HEK293 (cell line): ENCODE results near the gene ITPA.

Experiments
- CTCF ChIA-PET: fragments of 350-600 bp; formaldehyde crosslinking; extraction: SDS; loops from one replicate; lab custom pipeline; 2021; ENCODE audit warnings: antibody characterized with exemption; lab: Yijun Ruan, JAX
- POLR2A ChIA-PET: fragments of 300-600 bp; formaldehyde crosslinking; extraction: SDS; loops from one replicate; lab custom pipeline; 2020; ENCODE audit warnings: antibody characterized with exemption, inconsistent platforms; lab: Yijun Ruan, JAX
- H3K27ac ChIP-seq: fragments of 200-500 bp; sonication (Bioruptor generic); 2 replicates; pipeline ENCODE4 v1.5.1; 2014; ENCODE audit warnings: low read depth, low read length, control low read depth, inconsistent platforms; ENCODE audit errors: extremely low read depth
- H3K36me3 ChIP-seq, 2 experiments: fragments of 200-500 bp in 1 of 2; sonication (Bioruptor generic) in 1 of 2; 1 replicate in 1 of 2; 2 replicates in 1 of 2; pipeline ENCODE4 v1.5.1; 2014 to 2017; ENCODE audit warnings: inconsistent platforms in 2 of 2, low read length in 2 of 2; ENCODE audit not compliant: control insufficient read depth in 2 of 2, insufficient read depth in 1 of 2
- H3K4me1 ChIP-seq: fragments of 200-500 bp; sonication (Bioruptor generic); 2 replicates; pipeline ENCODE4 v1.5.1; 2014; ENCODE audit warnings: mild to moderate bottlenecking, low read length, inconsistent platforms; ENCODE audit not compliant: control insufficient read depth, insufficient read depth
- H3K4me3 ChIP-seq: 2 replicates; pipeline ENCODE4 v1.5.1; 2011; ENCODE audit warnings: low read depth, mild to moderate bottlenecking, control low read depth, low read length, moderate library complexity
- H3K9me3 ChIP-seq: fragments of 200-500 bp; sonication (Bioruptor generic); 2 replicates; pipeline ENCODE4 v1.5.1; 2014; ENCODE audit warnings: low read depth, low read length, inconsistent platforms; ENCODE audit not compliant: control insufficient read depth, insufficient read depth
- EGR2 ChIP-seq: fragments of 450-650 bp; formaldehyde crosslinking; IDR thresholded peaks from 2 replicates; pipeline ENCODE4 v1.5.1; 2016; ENCODE audit warnings: low read depth, missing biosample characterization, missing genetic modification characterization
- GLI2 ChIP-seq: fragments of 450-650 bp; formaldehyde crosslinking; IDR thresholded peaks from 2 replicates; pipeline ENCODE4; 2017; ENCODE audit warnings: missing biosample characterization, missing genetic modification characterization, low read depth, borderline replicate concordance
- SP7 ChIP-seq: fragments of 450-650 bp; formaldehyde crosslinking; IDR thresholded peaks from 2 replicates; pipeline ENCODE4 v1.5.1; 2016; ENCODE audit warnings: missing biosample characterization, missing genetic modification characterization
- YY2 ChIP-seq: fragments of 450-650 bp; formaldehyde crosslinking; IDR thresholded peaks from 2 replicates; pipeline ENCODE4 v1.5.1; 2016; ENCODE audit warnings: missing biosample characterization, missing genetic modification characterization
- ZFHX2 ChIP-seq: fragments of 450-650 bp; formaldehyde crosslinking; conservative IDR thresholded peaks from 2 replicates; pipeline ENCODE4 v1.5.1; 2016; ENCODE audit warnings: missing biosample characterization, missing genetic modification characterization
- ZNF211 ChIP-seq: fragments of 450-650 bp; formaldehyde crosslinking; IDR thresholded peaks from 2 replicates; pipeline ENCODE4 v1.5.1; 2016; ENCODE audit warnings: low read depth, missing biosample characterization, missing genetic modification characterization
- ZNF223 ChIP-seq: fragments of 450-650 bp; formaldehyde crosslinking; IDR thresholded peaks from 2 replicates; pipeline ENCODE4 v1.5.1; 2016; ENCODE audit warnings: missing biosample characterization, missing genetic modification characterization
- ZNF350 ChIP-seq: fragments of 450-650 bp; formaldehyde crosslinking; IDR thresholded peaks from 2 replicates; pipeline ENCODE4 v1.5.0; 2017; ENCODE audit warnings: missing biosample characterization, mild to moderate bottlenecking, missing genetic modification characterization
- ZNF366 ChIP-seq: fragments of 450-650 bp; formaldehyde crosslinking; conservative IDR thresholded peaks from 2 replicates; pipeline ENCODE4 v1.5.1; 2016; ENCODE audit warnings: missing biosample characterization, missing genetic modification characterization
- ZNF610 ChIP-seq: fragments of 450-650 bp; formaldehyde crosslinking; IDR thresholded peaks from 2 replicates; pipeline ENCODE4 v1.5.1; 2016; ENCODE audit warnings: missing biosample characterization, missing genetic modification characterization, borderline replicate concordance
- ZNF629 ChIP-seq: fragments of 450-650 bp; formaldehyde crosslinking; IDR thresholded peaks from 2 replicates; pipeline ENCODE4 v1.5.1; 2017; ENCODE audit warnings: missing biosample characterization, missing genetic modification characterization
- ZNF660 ChIP-seq: fragments of 450-650 bp; IDR thresholded peaks from 2 replicates; pipeline ENCODE4 v1.5.1; 2018; ENCODE audit warnings: missing biosample characterization, mild to moderate bottlenecking, missing genetic modification characterization
- ZNF768 ChIP-seq: fragments of 450-650 bp; formaldehyde crosslinking; IDR thresholded peaks from 2 replicates; pipeline ENCODE4 v1.5.1; 2018; ENCODE audit warnings: missing biosample characterization, mild to moderate bottlenecking, missing genetic modification characterization
- TF ChIP-seq, protein P1 (sequence below): fragments of 450-650 bp; formaldehyde crosslinking; IDR thresholded peaks from 2 replicates; pipeline ENCODE4 v1.5.1; 2016; ENCODE audit warnings: missing biosample characterization, missing genetic modification characterization
- TF ChIP-seq, protein P2 (sequence below): fragments of 450-650 bp; formaldehyde crosslinking; IDR thresholded peaks from 2 replicates; pipeline ENCODE4 v1.5.1; 2017; ENCODE audit warnings: missing biosample characterization, missing genetic modification characterization
- TF ChIP-seq, protein P3 (sequence below): fragments of 450-650 bp; formaldehyde crosslinking; conservative IDR thresholded peaks from 2 replicates; pipeline ENCODE4 v1.5.1; 2016; ENCODE audit warnings: low read depth, missing biosample characterization, missing genetic modification characterization
- TF ChIP-seq, protein P4 (sequence below): fragments of 450-650 bp; formaldehyde crosslinking; IDR thresholded peaks from 2 replicates; pipeline ENCODE4 v1.5.1; 2016; ENCODE audit warnings: missing biosample characterization, missing genetic modification characterization
- TF ChIP-seq, protein P5 (sequence below): fragments of 450-650 bp; formaldehyde crosslinking; IDR thresholded peaks from 2 replicates; pipeline ENCODE4 v1.5.1; 2016; ENCODE audit warnings: missing biosample characterization, missing genetic modification characterization

Gene ITPA

DNA sequence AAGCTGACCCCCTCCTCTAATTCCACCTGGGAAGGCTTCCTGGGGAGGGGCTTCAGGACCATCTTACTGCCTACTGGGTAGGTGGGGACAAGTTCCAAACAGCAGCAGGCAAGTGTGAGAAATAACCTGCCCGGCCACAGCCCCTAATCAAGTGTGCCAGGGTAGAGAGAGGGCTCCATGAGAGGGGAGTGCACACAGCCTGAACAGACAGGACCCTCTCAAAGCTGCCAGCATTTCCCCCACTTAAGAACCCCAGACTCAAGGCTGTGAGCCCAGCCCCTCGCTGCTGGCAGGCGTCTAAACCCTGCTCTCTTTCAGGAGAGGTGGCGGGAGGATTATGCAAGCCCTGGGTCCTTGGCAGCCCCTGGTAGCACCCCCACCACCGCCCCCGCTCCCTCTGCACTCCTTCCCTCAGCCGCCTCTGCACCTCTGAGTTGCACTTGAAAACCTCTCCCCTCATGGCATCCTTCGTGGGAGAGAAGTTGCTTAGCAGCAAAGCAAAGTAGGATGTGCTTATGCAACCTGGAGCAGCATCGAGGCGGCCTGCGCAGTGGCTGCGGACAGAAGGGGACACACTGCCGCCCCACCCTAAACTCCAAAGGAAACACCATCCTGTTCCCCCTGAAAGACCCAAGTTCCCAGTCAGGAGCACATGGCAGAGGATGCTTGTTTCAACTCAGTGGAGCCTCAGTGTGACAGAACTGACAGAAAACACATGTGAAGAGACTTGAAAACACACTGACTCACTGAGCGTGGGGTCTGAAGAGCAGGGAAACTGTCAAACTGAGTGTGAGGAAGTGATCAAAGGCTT is 15.3 kb upstream of the ITPA start:
- ChIA-PET CTCF (no interaction called here), POLR2A (no interaction called here)
- H3K27ac ChIP-seq = no peak overlapping the region
- H3K9me3 ChIP-seq = no peaks in the 10 kb centered on the region
- H3K4me1 ChIP-seq = no peaks in the 10 kb centered on the region
- no peak overlapping the region for H3K4me3 ChIP-seq
- TF ChIP-seq, protein P1, sequence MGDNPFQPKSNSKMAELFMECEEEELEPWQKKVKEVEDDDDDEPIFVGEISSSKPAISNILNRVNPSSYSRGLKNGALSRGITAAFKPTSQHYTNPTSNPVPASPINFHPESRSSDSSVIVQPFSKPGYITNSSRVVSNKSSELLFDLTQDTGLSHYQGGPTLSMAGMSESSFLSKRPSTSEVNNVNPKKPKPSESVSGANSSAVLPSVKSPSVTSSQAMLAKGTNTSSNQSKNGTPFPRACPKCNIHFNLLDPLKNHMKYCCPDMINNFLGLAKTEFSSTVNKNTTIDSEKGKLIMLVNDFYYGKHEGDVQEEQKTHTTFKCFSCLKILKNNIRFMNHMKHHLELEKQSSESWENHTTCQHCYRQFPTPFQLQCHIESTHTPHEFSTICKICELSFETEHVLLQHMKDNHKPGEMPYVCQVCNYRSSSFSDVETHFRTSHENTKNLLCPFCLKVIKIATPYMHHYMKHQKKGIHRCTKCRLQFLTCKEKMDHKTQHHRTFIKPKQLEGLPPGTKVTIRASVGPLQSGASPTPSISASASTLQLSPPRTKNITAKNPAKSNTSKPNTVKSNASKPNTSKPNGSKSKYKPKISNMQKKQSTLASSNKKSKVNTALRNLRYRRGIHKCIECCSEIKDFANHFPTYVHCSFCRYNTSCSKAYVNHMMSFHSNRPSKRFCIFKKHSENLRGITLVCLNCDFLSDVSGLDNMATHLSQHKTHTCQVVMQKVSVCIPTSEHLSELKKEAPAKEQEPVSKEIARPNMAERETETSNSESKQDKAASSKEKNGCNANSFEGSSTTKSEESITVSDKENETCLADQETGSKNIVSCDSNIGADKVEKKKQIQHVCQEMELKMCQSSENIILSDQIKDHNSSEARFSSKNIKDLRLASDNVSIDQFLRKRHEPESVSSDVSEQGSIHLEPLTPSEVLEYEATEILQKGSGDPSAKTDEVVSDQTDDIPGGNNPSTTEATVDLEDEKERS (tag by site-specific recombination) = no peak
- TF ChIP-seq, protein P2, sequence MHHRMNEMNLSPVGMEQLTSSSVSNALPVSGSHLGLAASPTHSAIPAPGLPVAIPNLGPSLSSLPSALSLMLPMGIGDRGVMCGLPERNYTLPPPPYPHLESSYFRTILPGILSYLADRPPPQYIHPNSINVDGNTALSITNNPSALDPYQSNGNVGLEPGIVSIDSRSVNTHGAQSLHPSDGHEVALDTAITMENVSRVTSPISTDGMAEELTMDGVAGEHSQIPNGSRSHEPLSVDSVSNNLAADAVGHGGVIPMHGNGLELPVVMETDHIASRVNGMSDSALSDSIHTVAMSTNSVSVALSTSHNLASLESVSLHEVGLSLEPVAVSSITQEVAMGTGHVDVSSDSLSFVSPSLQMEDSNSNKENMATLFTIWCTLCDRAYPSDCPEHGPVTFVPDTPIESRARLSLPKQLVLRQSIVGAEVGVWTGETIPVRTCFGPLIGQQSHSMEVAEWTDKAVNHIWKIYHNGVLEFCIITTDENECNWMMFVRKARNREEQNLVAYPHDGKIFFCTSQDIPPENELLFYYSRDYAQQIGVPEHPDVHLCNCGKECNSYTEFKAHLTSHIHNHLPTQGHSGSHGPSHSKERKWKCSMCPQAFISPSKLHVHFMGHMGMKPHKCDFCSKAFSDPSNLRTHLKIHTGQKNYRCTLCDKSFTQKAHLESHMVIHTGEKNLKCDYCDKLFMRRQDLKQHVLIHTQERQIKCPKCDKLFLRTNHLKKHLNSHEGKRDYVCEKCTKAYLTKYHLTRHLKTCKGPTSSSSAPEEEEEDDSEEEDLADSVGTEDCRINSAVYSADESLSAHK (tag by site-specific recombination) = no peak
- TF ChIP-seq ZNF610 (tag by site-specific recombination) = no peak
- TF ChIP-seq ZFHX2 (tag by site-specific recombination) = peak; percentile 89
- TF ChIP-seq YY2 = no peak
- TF ChIP-seq, protein P3, sequence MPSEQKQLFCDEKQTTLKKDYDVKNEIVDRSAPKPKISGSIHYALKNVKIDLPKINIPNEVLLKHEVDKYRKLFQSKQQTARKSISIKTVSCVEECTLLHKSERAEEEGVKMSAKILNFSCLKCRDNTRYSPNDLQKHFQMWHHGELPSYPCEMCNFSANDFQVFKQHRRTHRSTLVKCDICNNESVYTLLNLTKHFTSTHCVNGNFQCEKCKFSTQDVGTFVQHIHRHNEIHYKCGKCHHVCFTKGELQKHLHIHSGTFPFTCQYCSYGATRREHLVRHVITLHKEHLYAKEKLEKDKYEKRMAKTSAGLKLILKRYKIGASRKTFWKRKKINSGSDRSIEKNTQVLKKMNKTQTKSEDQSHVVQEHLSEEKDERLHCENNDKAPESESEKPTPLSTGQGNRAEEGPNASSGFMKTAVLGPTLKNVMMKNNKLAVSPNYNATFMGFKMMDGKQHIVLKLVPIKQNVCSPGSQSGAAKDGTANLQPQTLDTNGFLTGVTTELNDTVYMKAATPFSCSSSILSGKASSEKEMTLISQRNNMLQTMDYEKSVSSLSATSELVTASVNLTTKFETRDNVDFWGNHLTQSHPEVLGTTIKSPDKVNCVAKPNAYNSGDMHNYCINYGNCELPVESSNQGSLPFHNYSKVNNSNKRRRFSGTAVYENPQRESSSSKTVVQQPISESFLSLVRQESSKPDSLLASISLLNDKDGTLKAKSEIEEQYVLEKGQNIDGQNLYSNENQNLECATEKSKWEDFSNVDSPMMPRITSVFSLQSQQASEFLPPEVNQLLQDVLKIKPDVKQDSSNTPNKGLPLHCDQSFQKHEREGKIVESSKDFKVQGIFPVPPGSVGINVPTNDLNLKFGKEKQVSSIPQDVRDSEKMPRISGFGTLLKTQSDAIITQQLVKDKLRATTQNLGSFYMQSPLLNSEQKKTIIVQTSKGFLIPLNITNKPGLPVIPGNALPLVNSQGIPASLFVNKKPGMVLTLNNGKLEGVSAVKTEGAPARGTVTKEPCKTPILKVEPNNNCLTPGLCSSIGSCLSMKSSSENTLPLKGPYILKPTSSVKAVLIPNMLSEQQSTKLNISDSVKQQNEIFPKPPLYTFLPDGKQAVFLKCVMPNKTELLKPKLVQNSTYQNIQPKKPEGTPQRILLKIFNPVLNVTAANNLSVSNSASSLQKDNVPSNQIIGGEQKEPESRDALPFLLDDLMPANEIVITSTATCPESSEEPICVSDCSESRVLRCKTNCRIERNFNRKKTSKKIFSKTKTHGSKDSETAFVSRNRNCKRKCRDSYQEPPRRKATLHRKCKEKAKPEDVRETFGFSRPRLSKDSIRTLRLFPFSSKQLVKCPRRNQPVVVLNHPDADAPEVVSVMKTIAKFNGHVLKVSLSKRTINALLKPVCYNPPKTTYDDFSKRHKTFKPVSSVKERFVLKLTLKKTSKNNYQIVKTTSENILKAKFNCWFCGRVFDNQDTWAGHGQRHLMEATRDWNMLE = no peak
- peak; percentile 89 for TF ChIP-seq EGR2 (tag by site-specific recombination)
- no peak for TF ChIP-seq ZNF660 (tag by site-specific recombination)
- TF ChIP-seq ZNF223 (tag by site-specific recombination) = no peak
- TF ChIP-seq GLI2 (tag by site-specific recombination) = no peak
- H3K36me3 ChIP-seq = peaks cover 54 to 92% of the 10 kb centered on the region in 2 experiments

DNA sequence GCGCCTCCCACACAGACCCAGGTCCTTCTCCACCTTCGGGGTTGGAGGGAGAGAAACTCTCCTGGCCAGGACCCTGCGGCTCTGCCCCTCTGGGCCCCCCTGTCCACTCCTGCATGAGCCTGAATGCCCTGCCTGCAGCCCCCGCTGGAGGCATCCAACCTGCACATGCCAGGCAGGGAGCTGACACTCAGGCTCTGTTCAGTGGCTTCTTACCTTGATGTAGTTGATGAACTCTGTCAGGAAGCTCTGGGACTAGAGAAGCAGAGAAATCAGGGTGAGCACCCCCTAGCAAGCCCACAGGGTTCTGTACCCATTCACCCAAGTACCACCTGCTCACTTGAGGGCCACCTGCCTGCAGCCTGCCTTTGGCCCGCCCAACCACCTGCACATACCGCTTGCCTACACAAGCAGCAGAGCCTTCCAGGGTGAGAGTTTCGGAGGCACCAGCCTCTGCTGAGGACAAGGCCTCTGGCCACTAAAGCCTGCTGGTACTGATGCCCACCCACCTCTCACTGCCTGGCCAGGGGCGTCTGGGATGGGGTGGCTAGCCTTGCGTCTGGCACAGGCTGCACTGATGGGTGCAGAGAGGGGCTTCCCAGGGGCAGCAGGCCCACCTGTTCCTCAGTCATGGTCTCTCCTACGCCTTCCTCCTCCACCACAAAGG is 14.5 kb upstream of the ITPA start:
- POLR2A ChIA-PET = no interaction called here
- CTCF ChIA-PET = no interaction called here
- H3K36me3 ChIP-seq = peaks cover 61 to 92% of the 10 kb centered on the region in 2 experiments
- TF ChIP-seq ZNF350 (tag by site-specific recombination) = no peak
- no peak for TF ChIP-seq ZNF366 (tag by site-specific recombination)
- TF ChIP-seq, protein P4, sequence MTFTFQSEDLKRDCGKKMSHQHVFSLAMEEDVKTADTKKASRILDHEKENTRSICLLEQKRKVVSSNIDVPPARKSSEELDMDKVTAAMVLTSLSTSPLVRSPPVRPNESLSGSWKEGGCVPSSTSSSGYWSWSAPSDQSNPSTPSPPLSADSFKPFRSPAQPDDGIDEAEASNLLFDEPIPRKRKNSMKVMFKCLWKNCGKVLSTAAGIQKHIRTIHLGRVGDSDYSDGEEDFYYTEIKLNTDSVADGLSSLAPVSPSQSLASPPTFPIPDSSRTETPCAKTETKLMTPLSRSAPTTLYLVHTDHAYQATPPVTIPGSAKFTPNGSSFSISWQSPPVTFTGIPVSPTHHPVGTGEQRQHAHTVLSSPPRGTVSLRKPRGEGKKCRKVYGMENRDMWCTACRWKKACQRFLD (tag by site-specific recombination) = no peak
- no peak for TF ChIP-seq SP7 (tag by site-specific recombination)
- no peak for TF ChIP-seq ZNF211
- no peak for TF ChIP-seq ZNF768 (tag by site-specific recombination)
- TF ChIP-seq, protein P5, sequence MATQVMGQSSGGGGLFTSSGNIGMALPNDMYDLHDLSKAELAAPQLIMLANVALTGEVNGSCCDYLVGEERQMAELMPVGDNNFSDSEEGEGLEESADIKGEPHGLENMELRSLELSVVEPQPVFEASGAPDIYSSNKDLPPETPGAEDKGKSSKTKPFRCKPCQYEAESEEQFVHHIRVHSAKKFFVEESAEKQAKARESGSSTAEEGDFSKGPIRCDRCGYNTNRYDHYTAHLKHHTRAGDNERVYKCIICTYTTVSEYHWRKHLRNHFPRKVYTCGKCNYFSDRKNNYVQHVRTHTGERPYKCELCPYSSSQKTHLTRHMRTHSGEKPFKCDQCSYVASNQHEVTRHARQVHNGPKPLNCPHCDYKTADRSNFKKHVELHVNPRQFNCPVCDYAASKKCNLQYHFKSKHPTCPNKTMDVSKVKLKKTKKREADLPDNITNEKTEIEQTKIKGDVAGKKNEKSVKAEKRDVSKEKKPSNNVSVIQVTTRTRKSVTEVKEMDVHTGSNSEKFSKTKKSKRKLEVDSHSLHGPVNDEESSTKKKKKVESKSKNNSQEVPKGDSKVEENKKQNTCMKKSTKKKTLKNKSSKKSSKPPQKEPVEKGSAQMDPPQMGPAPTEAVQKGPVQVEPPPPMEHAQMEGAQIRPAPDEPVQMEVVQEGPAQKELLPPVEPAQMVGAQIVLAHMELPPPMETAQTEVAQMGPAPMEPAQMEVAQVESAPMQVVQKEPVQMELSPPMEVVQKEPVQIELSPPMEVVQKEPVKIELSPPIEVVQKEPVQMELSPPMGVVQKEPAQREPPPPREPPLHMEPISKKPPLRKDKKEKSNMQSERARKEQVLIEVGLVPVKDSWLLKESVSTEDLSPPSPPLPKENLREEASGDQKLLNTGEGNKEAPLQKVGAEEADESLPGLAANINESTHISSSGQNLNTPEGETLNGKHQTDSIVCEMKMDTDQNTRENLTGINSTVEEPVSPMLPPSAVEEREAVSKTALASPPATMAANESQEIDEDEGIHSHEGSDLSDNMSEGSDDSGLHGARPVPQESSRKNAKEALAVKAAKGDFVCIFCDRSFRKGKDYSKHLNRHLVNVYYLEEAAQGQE (tag by site-specific recombination) = no peak
- no peak for TF ChIP-seq ZNF629

More for the DNA sequence above, 14.5 kb upstream of the ITPA start:
- Histone ChIP-seq H3K4me3 (no peak overlapping the region), H3K4me1 (no peaks in the 10 kb centered on the region), H3K9me3 (no peaks in the 10 kb centered on the region), H3K27ac (no peak overlapping the region)
